ENCODE results near the gene FDXACB1. TPM values are rescaled to one million over a fixed set of nuclear protein-coding genes. Genes with fewer than 3 reads are reported as not detected.
A peak's percentile ranks its signal among the peaks of the same experiment; 100 is the strongest.

The FDXACB1 gene
- total and polyA plus RNA-seq, 9 of the 15 experiments (the other 6 are each of a cell fraction or from before 2014, with no cell fraction given), result 3.2 to 7.5 (median 5.3) TPM

- Histone ChIP-seq H3K4me3 (peak overlapping the region; percentile 62), H3K4me2 (ENCODE audit: insufficient read depth, low read length) (peak overlapping the region; percentile 96), H2AFZ (ENCODE audit: low read depth, low read length) (peak overlapping the region; percentile 99), H3K27ac (ENCODE audit: extremely low read depth, low read depth, low read length) (peak overlapping the region; percentile 95), H3K9me3 (replicated peaks; ENCODE audit: control insufficient read depth, insufficient read depth, low read depth, low read length) (no peaks in the 10 kb centered on the region), H4K20me1 (replicated peaks; ENCODE audit: control insufficient read depth, insufficient read depth, low read length) (no peaks in the 10 kb centered on the region), H3K36me3 (ENCODE audit: control insufficient read depth, insufficient read depth, low read length) (peaks cover 13% of the 10 kb centered on the region; the same call in 2 of the 3 replicates), H3K9me1 (ENCODE audit: control insufficient read depth, insufficient read depth, low read length) (no peaks in the 10 kb centered on the region), H3K79me2 (ENCODE audit: control insufficient read depth, insufficient read depth, low read length) (peaks cover 8% of the 10 kb centered on the region), H3K9ac (ENCODE audit: insufficient read depth in 1 of 2, low read depth in 2 of 2, low read length in 2 of 2) (peak overlapping the region; percentile 86 to 94; a peak in 3 of 4 replicates), H3K27me3 (ENCODE audit: control insufficient read depth in 2 of 2, insufficient read depth in 2 of 2, low read length in 2 of 2) (no peaks in the 10 kb centered on the region), H3K4me1 (replicated peaks in 1 of 2; ENCODE audit: control insufficient read depth in 2 of 2, insufficient read depth in 2 of 2, low read length in 2 of 2) (peaks cover 10 to 21% of the 10 kb centered on the region in 2 experiments; a peak in 4 of 5 replicates)
- FAIRE-seq, result no peak
- no peak for DNase-seq (ENCODE audit: extremely low read depth in 1 of 4, low spot score in 3 of 4)
- 4% methylated on average over 6 of the region's 6 CpGs for WGBS (ENCODE audit: insufficient coverage, low coverage, missing lambda C conversion rate)
- intact Hi-C loops (cut with micrococcal nuclease), result loop anchor here (1.0 to 5.0 kb wide), 8 partner anchors 33 to 403 kb away; partner anchors contain the start of genes BCO2, CRYAB, HSPB2 and SDHD
- CTCF ChIA-PET (ENCODE audit: low intra/inter-chr PET ratio), result interaction anchor here (1.3 to 2.2 kb wide), 3 partner anchors 100 to 118 kb away, joined by 5 to 26 read pairs (median 5); no protein-coding TSS in a partner anchor
- TSS peak; percentile 90 for BruUV-seq (replicated peaks)
- POLR2A ChIA-PET, result interaction anchor here (3.6 kb wide), 1 partner anchor 8 kb away, joined by 18 read pairs; the partner anchor contains the start of gene ALG9
- in situ Hi-C loops (cut with MboI), result loop anchor here (5.0 kb wide), 1 partner anchor 108 kb away; no protein-coding TSS in a partner anchor
- peak; percentile 13 for ATAC-seq
- no peak for TF ChIP-seq NFXL1 (CRISPR knock-in tag; IDR thresholded peaks at IDR 0.05)
- TF ChIP-seq OTX1 (CRISPR knock-in tag; IDR thresholded peaks at IDR 0.05), result no peak
- no peak for TF ChIP-seq HNRNPH1 (optimal IDR thresholded peaks at IDR 0.05; ENCODE audit: low read depth, low read length)
- 0 out of 2 replicates have a peak, but pooled peaks have one; percentile 25 for TF ChIP-seq DDX20 (tag; IDR thresholded peaks at IDR 0.05; ENCODE audit: low read depth)
- TF ChIP-seq ZNF175 (CRISPR knock-in tag; IDR thresholded peaks at IDR 0.05; ENCODE audit: low read depth), result peak; percentile 80; the same call in 1 of the 2 replicates
- TF ChIP-seq CREB3 (tag; conservative IDR thresholded peaks at IDR 0.05; ENCODE audit: low read depth), result 0 out of 2 replicates have a peak, but pooled peaks have one; percentile 2
- TF ChIP-seq SREBF2 (CRISPR knock-in tag; IDR thresholded peaks at IDR 0.05), result no peak
- TF ChIP-seq BCOR (IDR thresholded peaks at IDR 0.05), result no peak
- TF ChIP-seq TEAD4 (IDR thresholded peaks at IDR 0.05; ENCODE audit: low read length), result 0 out of 2 replicates have a peak, but pooled peaks have one; percentile 3
- TF ChIP-seq TEAD4 (CRISPR knock-in tag; IDR thresholded peaks at IDR 0.05; ENCODE audit: borderline replicate concordance), result no peak
- no peak for TF ChIP-seq POLR2AphosphoS5 (IDR thresholded peaks at IDR 0.05; ENCODE audit: control insufficient read depth, insufficient read depth, low read depth, low read length)
- no peak for TF ChIP-seq EZH2 (IDR thresholded peaks at IDR 0.05; ENCODE audit: borderline replicate concordance, low read depth, low read length)
- TF ChIP-seq NKRF (IDR thresholded peaks at IDR 0.05; ENCODE audit: borderline replicate concordance), result 0 out of 2 replicates have a peak, but pooled peaks have one; percentile 6
- TF ChIP-seq CBX3 (IDR thresholded peaks at IDR 0.05; ENCODE audit: borderline replicate concordance in 1 of 2, low read length in 2 of 2), result 0 out of 3 replicates have a peak, but pooled peaks of 1 of the 2 experiments have one; percentile 7
- no peak for TF ChIP-seq ZBED1 (IDR thresholded peaks at IDR 0.05)
- TF ChIP-seq CREB3L1 (IDR thresholded peaks at IDR 0.05; ENCODE audit: borderline replicate concordance, low read depth), result no peak
- TF ChIP-seq PML (IDR thresholded peaks at IDR 0.05; ENCODE audit: low read length), result 0 out of 2 replicates have a peak, but pooled peaks have one; percentile 8
- TF ChIP-seq ZNF551 (CRISPR knock-in tag; IDR thresholded peaks at IDR 0.05), result no peak
- no peak for TF ChIP-seq MAFK (IDR thresholded peaks at IDR 0.05; ENCODE audit: low read length)
- TF ChIP-seq ARHGAP35 (IDR thresholded peaks at IDR 0.05; ENCODE audit: partially characterized antibody), result no peak
Observed at GRCh38 chr11:111879637-111879960, 634 bp upstream of the FDXACB1 start.

Measured in K562 (cell line).